ENCODE measurements around the gene OR4A16. TPM values are rescaled to one million over a fixed set of nuclear protein-coding genes. Genes with fewer than 3 reads are reported as not detected.

Gene OR4A16, protein sequence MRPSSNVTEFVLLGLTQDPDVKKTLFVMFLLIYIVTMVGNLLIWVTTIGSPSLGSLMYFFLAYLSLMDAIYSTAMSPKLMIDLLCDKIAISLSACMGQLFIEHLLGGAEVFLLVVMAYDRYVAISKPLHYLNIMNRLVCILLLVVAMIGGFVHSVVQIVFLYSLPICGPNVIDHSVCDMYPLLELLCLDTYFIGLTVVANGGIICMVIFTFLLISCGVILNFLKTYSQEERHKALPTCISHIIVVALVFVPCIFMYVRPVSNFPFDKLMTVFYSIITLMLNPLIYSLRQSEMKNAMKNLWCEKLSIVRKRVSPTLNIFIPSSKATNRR
- not detected in 2 replicates for total RNA-seq (2014; rRNA removed)
- polyA plus RNA-seq (2012): not detected

DNA sequence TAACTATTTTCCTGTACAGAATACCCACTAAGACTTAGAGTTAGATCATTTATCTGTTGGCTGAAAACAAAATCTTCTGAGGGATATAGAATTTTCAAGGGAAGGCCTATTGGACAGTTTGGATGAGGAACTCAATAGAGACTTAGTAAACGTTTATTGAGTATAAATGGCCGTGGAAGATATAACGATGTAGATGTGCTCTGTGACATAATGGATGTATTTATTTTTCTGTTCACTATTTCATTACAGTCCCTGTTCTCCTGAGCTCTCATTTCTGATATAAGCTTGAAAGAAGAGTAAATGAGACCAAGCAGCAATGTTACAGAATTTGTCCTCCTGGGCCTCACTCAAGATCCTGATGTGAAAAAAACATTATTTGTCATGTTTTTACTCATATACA, at the start of gene OR4A16:
Gene OR4A16 (plus strand): TSS at position 301 of the 400 bp plus-strand sequence. CDS start 0 bp downstream, at position 301.
- no peak for DNase-seq (ENCODE audit: low read depth)

DNA sequence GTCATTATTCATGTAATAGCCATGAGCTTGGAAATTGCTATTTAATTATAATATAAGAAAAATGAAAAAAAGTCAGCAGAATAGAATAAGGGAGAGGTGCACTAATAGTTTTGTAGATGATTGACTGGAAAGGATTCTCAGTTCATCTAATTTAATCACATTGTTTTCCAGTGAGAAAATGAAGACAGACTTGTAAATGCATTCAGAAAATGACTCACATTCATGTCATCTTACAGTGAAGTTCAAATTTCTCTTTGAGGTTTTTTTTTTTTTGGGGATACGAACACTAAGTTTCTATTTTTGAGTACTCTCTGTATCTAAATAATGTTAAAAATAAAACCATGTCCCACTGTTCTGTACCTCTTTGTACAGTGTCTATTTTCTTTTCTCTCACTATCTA, 18.5 kb upstream of the OR4A16 start:
- DNase-seq (ENCODE audit: low read depth): no peak

DNA sequence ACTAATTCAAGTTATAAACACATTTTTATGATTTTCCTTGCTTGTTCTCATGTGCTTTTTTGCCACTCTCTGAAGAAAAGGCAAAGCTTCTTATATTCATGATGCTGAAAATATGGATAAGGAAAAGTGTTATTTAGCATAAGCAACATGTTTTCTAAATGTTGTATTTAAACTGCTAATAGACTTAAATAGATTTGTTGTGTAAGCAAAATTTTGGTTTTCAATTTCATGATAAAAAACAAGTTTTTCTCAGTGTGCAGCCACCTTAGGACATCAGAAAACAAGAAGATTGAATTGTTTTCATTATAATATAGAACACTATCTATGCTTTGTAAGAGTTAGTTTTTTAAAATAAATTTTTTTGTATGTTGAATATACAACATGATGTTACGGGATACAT, 2.3 kb downstream of the OR4A16 start:
- no peak for DNase-seq (ENCODE audit: low read depth)

DNA sequence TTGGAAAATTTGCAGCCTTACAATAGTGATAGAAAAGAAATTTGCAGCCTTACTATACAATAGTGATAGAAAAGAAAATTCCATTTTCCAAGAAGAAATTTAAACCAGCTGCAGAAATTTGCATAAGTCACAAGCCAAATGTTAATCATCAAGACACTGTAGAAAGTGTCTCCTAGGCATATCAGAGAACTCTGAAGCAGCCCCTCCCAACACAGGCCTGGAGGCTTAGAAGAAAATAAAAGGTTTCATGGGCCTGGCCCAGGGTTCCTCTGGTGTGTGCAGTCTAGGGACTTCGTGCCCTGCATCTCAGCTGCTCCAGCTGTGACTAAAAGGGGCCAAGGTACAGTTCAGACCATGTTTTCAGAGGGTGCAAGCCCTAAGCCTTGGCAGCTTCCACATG, 6.0 kb downstream of the OR4A16 start:
- no peak for DNase-seq (ENCODE audit: low read depth)

GRCh38 chr11:55357560-55358184, 14.7 kb downstream of the OR4A16 start:
- no peak for DNase-seq (ENCODE audit: low read depth)

DNA sequence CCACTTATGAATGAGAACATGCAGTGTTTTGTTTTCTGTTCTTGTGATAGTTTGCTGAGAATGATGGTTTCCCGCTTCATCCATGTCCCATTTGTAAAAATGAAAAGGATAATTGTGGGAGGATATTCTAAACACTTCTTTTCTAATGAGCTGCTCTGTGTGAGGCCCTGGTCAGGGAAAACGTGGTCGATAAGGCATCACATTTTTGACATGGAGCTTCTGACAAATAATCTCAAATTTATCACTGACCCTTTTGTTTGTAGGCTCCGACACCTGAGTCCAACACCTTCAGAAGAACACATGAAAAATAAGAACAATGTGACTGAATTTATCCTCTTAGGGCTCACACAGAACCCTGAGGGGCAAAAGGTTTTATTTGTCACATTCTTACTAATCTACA, 24.7 kb downstream of the OR4A16 start, which contains the start of gene OR4A15:
Gene OR4A15 (plus strand): TSS at position 301 of the 400 bp plus-strand sequence. CDS start 0 bp downstream, at position 301.
- DNase-seq (ENCODE audit: low read depth): no peak

Other genes with a start within 250 kb of the OR4A16 start
- not detected in 2 replicates for gene TRIM48, start 81.0 kb upstream of the OR4A16 start, total RNA-seq (2014; rRNA removed)
- not detected in 2 replicates for gene OR4A15, start 24.8 kb downstream of the OR4A16 start, total RNA-seq (2014; rRNA removed)
- gene OR4C15, start 211.3 kb downstream of the OR4A16 start, total RNA-seq (2014; rRNA removed): not detected in 2 replicates
- not detected in 2 replicates for gene OR4C16, start 228.9 kb downstream of the OR4A16 start, total RNA-seq (2014; rRNA removed)

All from LHCN-M2 (cell line).